Vagina (tissue), 2 donors: ENCODE data around the gene FADS2. TPM values are rescaled to one million over a fixed set of nuclear protein-coding genes. Genes with fewer than 3 reads are reported as not detected.

ENCODE experiments used
- DNase-seq, 2 donors: peaks; one replicate each; pipeline ENCODE4 v3.0.0-alpha.2; 2017; ENCODE audit errors: extremely low spot score in 2 of 2
- H3K27ac ChIP-seq: fragments of 200-600 bp; sonication (generic); one replicate; pipeline ENCODE4 v1.5.1; 2019
- H3K27me3 ChIP-seq: fragments of 200-600 bp; sonication (generic); one replicate; pipeline ENCODE4 v1.5.1; 2019
- H3K36me3 ChIP-seq, 2 donors: fragments of 200-600 bp; sonication (generic); one replicate each; pipeline ENCODE4 v1.5.1; 2017 to 2019
- H3K4me1 ChIP-seq: fragments of 200-600 bp; sonication (generic); one replicate; pipeline ENCODE4 v1.5.1; 2019
- H3K4me3 ChIP-seq, 2 donors: fragments of 200-600 bp; sonication (generic); 1 replicate in 1 of 2; 2 replicates in 1 of 2; pipeline ENCODE4 v1.5.1; 2016 to 2019
- H3K9me3 ChIP-seq: fragments of 200-600 bp; sonication (generic); one replicate; pipeline ENCODE4 v1.5.1; 2019
- POLR2A ChIP-seq, 2 donors: fragments of 450-650 bp; IDR thresholded peaks; one replicate each; pipeline ENCODE4 v1.6.1; 2017; ENCODE audit warnings: antibody characterized with exemption in 2 of 2, mild to moderate bottlenecking in 2 of 2, moderate library complexity in 2 of 2
- POLR2AphosphoS5 ChIP-seq, 2 donors: sonication (generic); formaldehyde crosslinking; IDR thresholded peaks; one replicate each; pipeline ENCODE4 v1.9.0; 2017; ENCODE audit warnings: antibody characterized with exemption in 2 of 2, mild to moderate bottlenecking in 2 of 2, low read depth in 1 of 2; ENCODE audit not compliant: insufficient read depth in 1 of 2
- intact Hi-C: fragments of 100-400 bp; cut with DNase I; formaldehyde crosslinking; loops from one replicate; pipeline ENCODE4 v1.15.1; 2023
- total RNA-seq: library from RNA; depleted of rRNA; stranded (reverse); fragments of >200 nt; gene quantifications from one replicate; pipeline ENCODE4 v1.2.3, GENCODE V29; 2016
- TF ChIP-seq, protein P1 (sequence below), 3 experiments: fragments of 450-650 bp in 2 of 3; fragments of 200-600 bp in 1 of 3; sonication (generic) in 1 of 3; IDR thresholded peaks; one replicate each; pipeline ENCODE4 v1.5.1; 2017 to 2019; ENCODE audit warnings: antibody characterized with exemption in 3 of 3, mild to moderate bottlenecking in 2 of 3, moderate library complexity in 2 of 3

The FADS2 gene
- total RNA-seq, 1 donor from 2014 or later = 25.5 TPM

DNA sequence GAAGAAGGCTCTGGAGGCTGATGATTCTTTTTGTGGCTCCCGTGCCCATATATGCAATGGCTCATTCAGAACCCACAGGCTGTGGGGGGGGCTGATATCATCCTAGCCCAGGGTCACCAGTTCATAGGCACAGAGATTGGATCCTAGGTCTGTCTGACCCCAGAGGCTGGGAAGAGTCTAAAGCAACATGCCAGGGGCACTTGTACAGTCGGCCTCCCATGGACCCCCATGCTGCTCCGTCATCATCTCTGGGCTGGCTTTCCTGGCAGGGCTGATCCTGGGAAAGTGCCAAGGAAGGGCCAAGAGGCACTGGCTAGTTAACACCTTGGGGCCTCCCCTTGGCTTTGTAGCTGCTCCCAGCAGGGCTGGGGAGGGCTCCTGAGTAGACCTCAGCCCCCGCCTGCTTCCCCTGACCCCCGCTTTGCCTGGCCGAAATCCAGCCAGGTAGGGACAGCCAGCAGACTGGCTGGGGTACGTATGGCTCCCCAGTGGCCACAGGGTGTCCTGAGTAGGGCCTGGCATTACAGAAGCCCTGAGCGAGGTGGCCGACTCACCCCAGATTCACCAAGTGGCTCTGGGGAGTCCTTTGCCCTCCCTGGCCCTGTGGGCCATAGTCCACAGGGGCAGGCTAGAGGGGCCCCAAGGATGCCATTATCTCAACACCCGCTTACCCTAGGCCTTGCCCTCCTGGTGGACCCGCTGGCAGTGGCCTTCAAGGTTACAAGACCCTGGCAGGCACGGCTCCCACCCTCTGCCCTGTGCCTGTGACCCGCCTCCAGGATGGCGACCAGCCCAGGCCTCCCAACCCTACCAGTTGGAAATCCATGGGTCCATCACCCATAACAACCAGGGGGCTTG lies 40.7 kb downstream of the FADS2 start:
- H3K4me1 ChIP-seq = peaks cover 12% of the 10 kb centered on the region
- no peak overlapping the region for H3K27ac ChIP-seq
- no peaks in the 10 kb centered on the region for H3K9me3 ChIP-seq
- no peak for DNase-seq
- intact Hi-C loops = no loop called here
- H3K27me3 ChIP-seq = no peaks in the 10 kb centered on the region
- H3K36me3 ChIP-seq = no peaks in the 10 kb centered on the region
- no peak overlapping the region for H3K4me3 ChIP-seq
- TF ChIP-seq, protein P1, sequence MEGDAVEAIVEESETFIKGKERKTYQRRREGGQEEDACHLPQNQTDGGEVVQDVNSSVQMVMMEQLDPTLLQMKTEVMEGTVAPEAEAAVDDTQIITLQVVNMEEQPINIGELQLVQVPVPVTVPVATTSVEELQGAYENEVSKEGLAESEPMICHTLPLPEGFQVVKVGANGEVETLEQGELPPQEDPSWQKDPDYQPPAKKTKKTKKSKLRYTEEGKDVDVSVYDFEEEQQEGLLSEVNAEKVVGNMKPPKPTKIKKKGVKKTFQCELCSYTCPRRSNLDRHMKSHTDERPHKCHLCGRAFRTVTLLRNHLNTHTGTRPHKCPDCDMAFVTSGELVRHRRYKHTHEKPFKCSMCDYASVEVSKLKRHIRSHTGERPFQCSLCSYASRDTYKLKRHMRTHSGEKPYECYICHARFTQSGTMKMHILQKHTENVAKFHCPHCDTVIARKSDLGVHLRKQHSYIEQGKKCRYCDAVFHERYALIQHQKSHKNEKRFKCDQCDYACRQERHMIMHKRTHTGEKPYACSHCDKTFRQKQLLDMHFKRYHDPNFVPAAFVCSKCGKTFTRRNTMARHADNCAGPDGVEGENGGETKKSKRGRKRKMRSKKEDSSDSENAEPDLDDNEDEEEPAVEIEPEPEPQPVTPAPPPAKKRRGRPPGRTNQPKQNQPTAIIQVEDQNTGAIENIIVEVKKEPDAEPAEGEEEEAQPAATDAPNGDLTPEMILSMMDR (IDR thresholded peaks at IDR 0.05) = no peak
- TF ChIP-seq POLR2AphosphoS5 (IDR thresholded peaks at IDR 0.05; ENCODE audit: insufficient read depth in 1 of 2, low read depth in 1 of 2) (no peak), POLR2A (IDR thresholded peaks at IDR 0.05) (no peak)

DNA sequence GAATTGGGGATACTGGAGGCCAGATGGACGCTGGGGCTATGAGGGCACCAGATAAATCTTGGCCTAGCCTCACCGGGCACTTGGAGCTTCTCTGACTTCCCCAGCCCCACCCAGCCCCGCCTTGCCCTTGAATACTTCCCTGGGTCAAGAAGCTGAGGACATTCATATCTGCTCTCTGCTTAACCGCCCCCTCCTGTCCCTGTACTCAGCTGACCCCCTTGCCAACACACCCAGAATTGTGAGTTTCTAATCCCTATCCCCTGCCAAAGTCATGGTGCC lies 41.3 kb downstream of the FADS2 start:
- TF ChIP-seq, protein P1 (IDR thresholded peaks at IDR 0.05) = no peak
- no peak for TF ChIP-seq POLR2AphosphoS5 (IDR thresholded peaks at IDR 0.05; ENCODE audit: insufficient read depth in 1 of 2, low read depth in 1 of 2)
- TF ChIP-seq POLR2A (IDR thresholded peaks at IDR 0.05) = no peak

DNA sequence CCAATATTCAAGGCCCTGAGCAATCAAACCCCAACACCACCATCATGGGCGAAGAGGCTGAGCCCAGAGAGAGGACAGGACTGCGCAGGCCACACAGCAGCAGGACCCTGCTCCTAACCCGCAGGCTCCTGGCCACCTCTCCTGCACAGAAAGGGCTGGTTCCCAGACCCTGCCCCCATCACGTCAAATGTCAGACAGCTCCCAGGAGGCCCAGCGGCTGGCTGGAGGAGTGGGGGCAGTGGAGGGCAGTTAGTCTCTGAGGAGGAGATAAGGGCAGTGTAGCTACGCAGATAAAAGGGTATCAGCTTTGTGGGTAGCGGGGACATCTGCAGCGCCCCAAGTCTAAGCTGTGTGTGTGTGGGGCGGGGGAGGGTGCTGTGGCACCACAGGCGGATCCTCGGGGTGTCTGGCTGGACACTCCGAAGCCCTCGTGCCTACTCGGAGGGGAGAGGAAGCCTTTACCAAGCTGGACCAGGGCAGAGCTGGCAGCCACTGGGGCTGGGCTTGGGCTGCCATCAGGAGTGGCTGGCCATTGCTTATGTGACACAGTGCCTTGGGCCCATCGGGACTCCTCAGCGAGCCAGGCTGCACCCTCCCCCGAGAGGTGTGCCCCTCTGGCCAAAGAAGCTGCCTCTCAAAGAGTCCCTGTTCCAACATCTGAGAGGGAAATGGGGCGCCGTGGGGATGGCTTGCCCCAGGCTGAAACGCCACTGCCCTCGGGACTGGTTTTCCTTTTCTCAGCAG lies 41.8 kb downstream of the FADS2 start:
- no peak for DNase-seq
- H3K4me3 ChIP-seq = no peak overlapping the region
- no peaks in the 10 kb centered on the region for H3K9me3 ChIP-seq
- peaks cover 12% of the 10 kb centered on the region for H3K4me1 ChIP-seq
- H3K36me3 ChIP-seq = no peaks in the 10 kb centered on the region
- no peaks in the 10 kb centered on the region for H3K27me3 ChIP-seq
- TF ChIP-seq POLR2A (IDR thresholded peaks at IDR 0.05) (no peak), POLR2AphosphoS5 (IDR thresholded peaks at IDR 0.05; ENCODE audit: insufficient read depth in 1 of 2, low read depth in 1 of 2) (no peak)
- TF ChIP-seq, protein P1 (IDR thresholded peaks at IDR 0.05) = no peak
- H3K27ac ChIP-seq = peak overlapping the region; percentile 46
- intact Hi-C loops = loop anchor here (10.0 kb wide), 1 partner anchor 235 kb away; no protein-coding TSS in a partner anchor

More for the DNA sequence above, 41.3 kb downstream of the FADS2 start:
- Histone ChIP-seq H3K27me3 (no peaks in the 10 kb centered on the region), H3K27ac (no peak overlapping the region), H3K4me1 (peaks cover 12% of the 10 kb centered on the region), H3K4me3 (no peak overlapping the region), H3K9me3 (no peaks in the 10 kb centered on the region), H3K36me3 (no peaks in the 10 kb centered on the region)
- intact Hi-C loops = no loop called here
- no peak for DNase-seq

DNA sequence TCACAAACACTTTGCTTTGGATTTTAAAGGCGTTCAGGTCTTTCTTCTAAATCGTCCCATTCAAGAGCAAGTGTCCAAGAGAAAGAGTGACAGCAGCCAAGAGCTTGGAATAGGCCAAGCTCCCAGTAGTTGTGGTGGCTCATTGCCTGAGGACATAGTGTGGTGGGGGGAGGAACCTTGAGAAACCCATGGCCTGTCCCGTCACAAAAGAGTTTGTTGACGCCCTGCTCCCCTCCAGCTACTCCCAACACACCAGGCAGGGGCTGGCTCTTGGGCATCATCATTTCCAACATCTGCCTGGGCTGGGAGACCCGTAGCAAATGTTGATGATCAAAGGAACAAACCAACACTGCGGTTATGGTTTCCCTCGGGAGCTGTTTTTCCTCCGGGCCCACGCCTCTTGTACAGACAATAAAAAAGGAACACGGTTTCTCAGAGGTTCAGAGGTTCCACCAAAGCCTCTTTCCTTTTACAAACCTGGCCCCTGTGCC lies 42.5 kb downstream of the FADS2 start:
- Histone ChIP-seq H3K4me1 (peaks cover 12% of the 10 kb centered on the region), H3K9me3 (no peaks in the 10 kb centered on the region), H3K27me3 (no peaks in the 10 kb centered on the region), H3K36me3 (no peaks in the 10 kb centered on the region), H3K4me3 (no peak overlapping the region), H3K27ac (peak overlapping the region; percentile 46)
- no peak for DNase-seq
- intact Hi-C loops = loop anchor here (10.0 kb wide), 1 partner anchor 234 kb away; no protein-coding TSS in a partner anchor
- TF ChIP-seq POLR2A (IDR thresholded peaks at IDR 0.05) = no peak
- TF ChIP-seq POLR2AphosphoS5 (IDR thresholded peaks at IDR 0.05; ENCODE audit: insufficient read depth in 1 of 2, low read depth in 1 of 2) = no peak
- TF ChIP-seq, protein P1 (IDR thresholded peaks at IDR 0.05) = no peak
